ENCODE results near the gene MIGA2.
A peak's percentile ranks its signal among the peaks of the same experiment; 100 is the strongest.

MIGA2 gene

GRCh38 chr9:129037767-129038098, 1.3 kb downstream of the MIGA2 start:
- DNase-seq (ENCODE audit: low read depth) = no peak

GRCh38 chr9:129038109-129038852, 1.9 kb downstream of the MIGA2 start:
- DNase-seq (ENCODE audit: low read depth) = no peak

DNA sequence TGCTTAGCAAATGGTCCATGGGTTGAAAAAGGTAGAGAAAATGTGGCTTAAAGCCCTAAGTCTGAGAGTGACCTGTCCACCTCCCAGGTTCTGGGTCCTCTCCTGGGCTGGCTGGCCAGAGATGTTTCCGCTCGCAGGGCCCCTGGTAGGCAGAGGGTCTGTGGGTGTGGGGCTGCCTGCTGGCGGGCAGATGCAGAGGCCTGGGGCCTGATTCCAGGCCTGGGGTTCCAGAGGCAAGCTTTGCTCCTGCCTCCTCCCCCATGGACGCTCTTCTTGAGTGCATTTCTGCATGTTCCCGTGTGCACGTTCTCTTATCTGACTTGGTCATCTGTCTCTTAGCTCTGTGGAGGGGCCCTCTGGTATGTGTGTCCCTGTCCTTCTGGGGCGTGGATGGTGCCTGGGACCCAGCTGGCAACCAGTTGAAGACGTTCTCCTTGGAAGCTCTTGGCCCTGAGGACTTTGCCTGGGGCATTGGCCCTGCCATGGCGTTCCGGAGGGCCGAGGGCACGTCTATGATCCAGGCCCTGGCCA, 3.8 kb downstream of the MIGA2 start:
- no peak for DNase-seq (ENCODE audit: low read depth)

DNA sequence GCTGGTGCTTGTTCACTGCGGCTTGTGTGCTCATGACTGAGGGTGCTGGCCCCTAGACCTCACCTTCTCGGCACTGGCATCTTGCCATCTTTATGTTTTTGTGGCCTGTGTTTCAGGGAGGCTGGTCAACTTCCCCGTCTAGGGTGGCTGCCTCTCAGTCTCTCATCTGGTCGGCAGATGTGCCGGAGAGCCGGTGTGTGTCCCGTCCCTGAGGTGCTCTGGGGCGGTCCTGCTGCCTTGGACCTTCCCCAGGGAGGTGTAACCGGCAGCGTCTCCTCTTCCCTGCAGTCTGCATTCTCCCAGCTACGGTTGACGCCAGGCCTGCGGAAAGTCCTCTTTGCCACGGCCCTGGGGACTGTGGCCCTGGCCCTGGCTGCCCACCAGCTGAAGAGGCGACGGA, 5.6 kb downstream of the MIGA2 start:
- DNase-seq (ENCODE audit: low read depth) = no peak

- DNase-seq (ENCODE audit: low read depth) = no peak
Observed at GRCh38 chr9:129052592-129052991, 16.2 kb downstream of the MIGA2 start.

DNA sequence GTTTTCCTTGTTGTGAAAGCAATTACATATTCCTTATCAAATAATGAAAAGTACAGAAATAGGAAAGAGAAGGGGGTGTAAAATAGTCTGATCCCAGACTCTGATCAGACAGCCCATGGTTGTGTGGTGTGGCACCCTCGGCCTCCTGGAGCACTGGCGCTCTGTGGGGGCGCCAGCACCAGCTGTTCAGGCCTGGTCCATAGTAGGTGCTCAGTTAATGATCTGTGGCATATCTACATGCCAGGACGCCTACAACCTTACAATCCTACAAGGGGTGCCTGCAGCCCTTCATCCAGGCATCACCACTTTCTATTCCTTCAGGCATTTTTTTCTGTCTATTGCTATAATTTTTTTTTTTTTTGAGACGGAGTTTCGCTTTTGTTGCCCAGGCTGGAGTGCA, 16.6 kb downstream of the MIGA2 start:
- no peak for DNase-seq (ENCODE audit: low read depth)

- no peak for DNase-seq (ENCODE audit: low read depth)
Observed at GRCh38 chr9:129054163-129054851, 17.9 kb downstream of the MIGA2 start.

GRCh38 chr9:129058965-129059795, 22.8 kb downstream of the MIGA2 start:
- DNase-seq (ENCODE audit: low read depth) = no peak

- DNase-seq (ENCODE audit: low read depth) = no peak
Observed at GRCh38 chr9:129059796-129060785, 23.7 kb downstream of the MIGA2 start.

GRCh38 chr9:129060991-129061390, 24.6 kb downstream of the MIGA2 start:
- DNase-seq (ENCODE audit: low read depth) = no peak

GRCh38 chr9:129063061-129063460, 26.6 kb downstream of the MIGA2 start:
- DNase-seq (ENCODE audit: low read depth) = no peak

GRCh38 chr9:129064499-129064908, 28.1 kb downstream of the MIGA2 start:
- DNase-seq (ENCODE audit: low read depth) = no peak

DNA sequence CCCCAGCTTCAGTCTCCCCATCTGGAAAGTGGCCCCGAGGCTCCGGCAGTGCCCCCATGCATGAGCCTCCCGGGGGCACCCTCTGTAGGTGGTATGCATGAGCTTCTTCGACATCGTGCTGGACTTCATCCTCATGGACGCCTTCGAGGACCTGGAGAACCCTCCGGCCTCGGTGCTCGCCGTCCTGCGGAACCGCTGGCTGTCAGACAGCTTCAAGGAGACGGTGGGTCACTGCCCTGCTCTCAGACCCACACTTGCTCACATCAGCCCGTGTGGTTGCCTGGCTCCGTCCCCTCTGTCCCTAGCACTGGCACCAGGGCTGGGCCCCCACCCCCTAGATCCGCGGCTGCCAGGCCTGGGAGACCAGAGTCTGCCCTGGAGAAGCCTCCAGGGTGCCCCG, 31.7 kb downstream of the MIGA2 start:
- no peak for DNase-seq (ENCODE audit: low read depth)

DNA sequence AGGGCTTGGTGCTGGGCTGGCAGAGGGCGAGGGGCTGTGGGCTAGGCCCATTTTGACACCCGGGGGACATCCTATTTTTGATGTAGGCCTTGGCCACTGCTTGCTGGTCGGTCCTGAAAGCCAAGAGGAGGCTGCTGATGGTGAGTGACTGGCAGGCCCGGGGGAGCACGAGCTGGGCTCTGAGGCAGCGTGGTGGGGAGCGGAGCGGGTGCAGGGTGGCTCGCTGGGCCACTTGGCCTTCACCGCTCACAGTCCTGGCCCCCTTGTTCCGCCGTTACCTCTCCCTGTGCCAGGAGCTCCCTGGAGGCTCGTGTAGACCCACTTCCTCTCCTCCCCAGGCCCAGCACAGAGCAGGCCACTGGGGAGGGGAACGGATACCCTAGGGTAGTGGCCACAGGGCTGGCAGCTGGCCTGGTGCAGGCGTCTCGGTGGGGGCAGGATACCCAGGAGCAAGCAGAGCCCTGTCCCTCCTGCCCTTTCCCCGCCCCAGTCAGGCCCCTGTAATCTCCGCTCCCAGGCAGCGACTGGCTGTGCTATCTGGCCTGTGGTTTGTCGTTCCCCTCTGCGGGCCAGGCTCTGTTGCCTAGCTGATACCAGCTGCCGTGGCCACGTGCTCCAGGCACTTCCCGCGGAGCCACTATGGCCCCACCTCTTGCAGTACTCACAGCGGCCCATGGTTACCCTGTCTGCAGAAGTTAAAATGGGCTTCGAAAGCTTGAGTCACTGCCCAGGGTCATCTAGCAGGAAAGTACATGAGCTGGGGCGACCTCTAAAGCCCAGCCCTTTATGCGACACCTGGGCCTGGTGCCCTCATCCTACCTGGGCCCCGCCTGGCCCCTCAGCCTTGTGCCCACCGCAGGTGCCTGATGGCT, 32.8 kb downstream of the MIGA2 start:
- peak; percentile 35 for DNase-seq (ENCODE audit: low read depth)

- DNase-seq (ENCODE audit: low read depth) = no peak
Observed at GRCh38 chr9:129069862-129070641, 33.6 kb downstream of the MIGA2 start.

GRCh38 chr9:129070696-129071525, 34.5 kb downstream of the MIGA2 start:
- DNase-seq (ENCODE audit: low read depth) = no peak

DNA sequence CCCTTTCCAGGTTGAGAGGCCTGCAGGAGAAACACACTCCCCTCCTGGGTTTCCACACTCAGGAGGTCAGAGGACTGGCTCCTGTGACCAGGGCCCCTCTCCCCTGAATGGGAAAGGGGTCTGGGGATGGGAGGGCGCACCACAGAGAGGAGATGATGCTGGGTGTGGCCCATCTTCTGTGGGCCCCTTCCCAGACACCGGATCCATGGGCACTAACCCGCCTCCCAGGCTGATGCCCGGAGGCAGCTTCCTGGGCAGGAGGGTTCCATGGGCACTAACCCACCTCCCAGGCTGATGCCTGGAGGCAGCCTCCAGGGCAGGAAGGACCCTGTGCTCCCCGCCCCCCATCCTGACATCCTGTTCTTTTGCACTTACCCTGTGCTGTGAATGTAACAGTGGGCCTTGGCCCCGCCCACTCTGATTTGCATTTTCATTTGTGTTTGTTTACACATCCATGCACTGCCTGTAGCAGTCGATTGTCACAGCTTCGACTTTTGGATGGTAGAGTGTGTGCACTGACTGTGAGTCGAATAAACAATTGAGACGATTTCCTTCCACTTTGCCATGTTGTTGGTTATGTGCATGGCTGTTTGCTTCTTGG, 35.2 kb downstream of the MIGA2 start:
- DNase-seq (ENCODE audit: low read depth) = no peak

DNA sequence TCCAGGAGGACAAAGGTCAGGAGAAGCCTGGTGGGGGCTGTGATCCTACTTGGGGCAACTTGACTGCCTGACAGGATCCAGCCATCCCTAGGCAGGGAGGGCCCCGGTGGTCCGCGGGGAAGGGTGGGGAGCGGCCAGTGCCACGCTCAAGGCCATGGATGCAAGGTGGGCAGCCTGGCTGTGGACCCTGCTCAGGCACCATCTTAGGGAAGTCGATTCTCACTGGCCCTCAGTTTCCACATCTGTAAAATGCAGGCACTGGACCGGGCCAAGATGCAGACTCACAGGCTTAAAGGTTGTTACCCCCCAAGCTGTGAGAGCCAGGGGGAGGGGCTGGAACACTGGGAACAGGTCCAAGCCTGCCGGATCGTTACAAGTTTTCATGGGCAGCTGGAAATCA, 35.7 kb downstream of the MIGA2 start:
- no peak for DNase-seq (ENCODE audit: low read depth)
